Thymus (tissue), 11 donors: ENCODE results near the gene THEM5. TPM values are rescaled to one million over a fixed set of nuclear protein-coding genes. Genes with fewer than 3 reads are reported as not detected.

ENCODE experiments used
- DNase-seq, 9 donors: peaks; one replicate each; pipeline ENCODE4 v3.0.0-alpha.2; 2013; ENCODE audit warnings: low spot score in 9 of 9, low read depth in 6 of 9, missing footprints in 1 of 9
- H3K27ac ChIP-seq, 2 donors: one replicate each; pipeline ENCODE4 v1.5.1; 2013; ENCODE audit warnings: control low read depth in 1 of 2, low read depth in 1 of 2, low read length in 1 of 2, mild to moderate bottlenecking in 1 of 2, moderate library complexity in 1 of 2
- H3K27me3 ChIP-seq, 2 donors: one replicate each; pipeline ENCODE4 v1.5.1; 2013; ENCODE audit warnings: low read length in 1 of 2; ENCODE audit not compliant: control insufficient read depth in 2 of 2, insufficient read depth in 1 of 2
- H3K36me3 ChIP-seq, 2 donors: one replicate each; pipeline ENCODE4 v1.5.1; 2013; ENCODE audit warnings: low read length in 1 of 2, mild to moderate bottlenecking in 1 of 2, moderate library complexity in 1 of 2; ENCODE audit not compliant: control insufficient read depth in 2 of 2, insufficient read depth in 2 of 2
- H3K4me1 ChIP-seq, 2 donors: one replicate each; pipeline ENCODE4 v1.5.1; 2013; ENCODE audit warnings: low read length in 2 of 2; ENCODE audit not compliant: control insufficient read depth in 2 of 2, insufficient read depth in 2 of 2
- H3K4me3 ChIP-seq, 2 donors: one replicate each; pipeline ENCODE4 v1.5.1; 2013; ENCODE audit warnings: low read length in 2 of 2, control low read depth in 1 of 2, mild to moderate bottlenecking in 1 of 2
- H3K9me3 ChIP-seq, 2 donors: one replicate each; pipeline ENCODE4 v1.5.1; 2013; ENCODE audit warnings: low read length in 1 of 2, mild to moderate bottlenecking in 1 of 2; ENCODE audit not compliant: control insufficient read depth in 2 of 2, insufficient read depth in 1 of 2
- WGBS: extraction: QIAGEN DNeasy Blood & Tissue Kit; methylation state at CpG from one replicate; pipeline ENCODE4 v1.1.7; 2013; 5-methylcytosine and 5-hydroxymethylcytosine counted together
- polyA plus RNA-seq: library from polyadenylated mRNA; stranded (reverse); fragments of 200-250 nt; gene quantifications from one replicate; pipeline ENCODE4 v1.2.3, GENCODE V29; 2013
- total RNA-seq: library from RNA; stranded (reverse); fragments of 120-200 nt; gene quantifications from one replicate; pipeline ENCODE4 v1.2.4, GENCODE V29; 2013
- donor health status: healthy.

Gene THEM5
- total and polyA plus RNA-seq, 2 donors, result 0.09 to 1.5 TPM

DNA sequence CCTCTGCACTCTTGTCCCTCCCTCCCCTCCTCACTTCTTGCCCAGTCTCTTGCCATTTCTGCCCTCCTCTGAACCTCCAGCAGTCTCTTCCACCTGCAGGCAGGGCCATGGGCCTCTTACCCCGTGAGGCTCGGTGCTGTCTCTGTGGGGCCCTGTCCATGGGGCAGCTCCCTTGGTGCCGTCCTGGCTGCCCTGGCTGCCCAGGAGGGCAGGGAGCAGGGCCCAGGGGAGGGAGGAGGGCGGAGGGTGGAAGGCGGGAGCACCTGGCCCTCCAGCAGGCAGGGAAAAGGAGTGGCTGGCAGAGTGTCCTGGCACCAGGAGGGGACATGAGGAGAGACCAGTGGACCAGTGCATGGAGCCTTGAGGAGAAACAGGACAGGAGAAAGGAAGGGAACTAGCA, 21.9 kb downstream of the THEM5 start, which contains the start of gene RORC:
Gene RORC (minus strand): TSS at position 198 of the 400 bp plus-strand sequence. CDS start 38 bp downstream, at position 160.
- Histone ChIP-seq H3K27me3 (no peaks in the 10 kb centered on the region), H3K4me3 (no peak within 1 kb of the TSS), H3K4me1 (peaks cover 64 to 91% of the 10 kb centered on the region in 2 donors), H3K36me3 (no peaks in the 10 kb centered on the region), H3K9me3 (no peaks in the 10 kb centered on the region), H3K27ac (peak within 1 kb of the TSS; percentile 3 to 87)
- DNase-seq, result no peak
- WGBS, result 95% methylated on average over 5 of the region's 5 CpGs

DNA sequence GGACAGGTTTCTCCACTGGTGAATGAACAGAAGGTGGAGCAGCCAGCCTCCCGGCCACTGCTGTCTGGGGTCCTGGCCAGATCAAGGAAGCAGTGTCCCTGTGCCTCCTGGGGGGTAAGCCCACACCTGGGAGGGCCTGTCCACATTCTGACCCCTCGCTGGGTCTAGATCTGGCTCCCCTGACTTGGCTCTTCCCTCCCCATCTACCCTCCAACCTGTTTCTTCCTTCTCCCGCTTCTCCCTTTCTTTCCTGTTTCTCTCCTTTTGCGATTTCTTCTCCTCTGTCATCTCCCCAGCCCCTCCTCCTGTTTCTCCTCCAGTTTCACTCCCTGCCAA, 22.3 kb downstream of the THEM5 start:
- 98% methylated on average over 4 of the region's 4 CpGs for WGBS
- H3K4me3 ChIP-seq, result no peak overlapping the region
- H3K27ac ChIP-seq, result peak overlapping the region in 1 of 2 donors; percentile 3
- H3K27me3 ChIP-seq, result no peaks in the 10 kb centered on the region
- H3K36me3 ChIP-seq, result no peaks in the 10 kb centered on the region
- no peak for DNase-seq
- H3K4me1 ChIP-seq, result peaks cover 67 to 91% of the 10 kb centered on the region in 2 donors
- no peaks in the 10 kb centered on the region for H3K9me3 ChIP-seq

DNA sequence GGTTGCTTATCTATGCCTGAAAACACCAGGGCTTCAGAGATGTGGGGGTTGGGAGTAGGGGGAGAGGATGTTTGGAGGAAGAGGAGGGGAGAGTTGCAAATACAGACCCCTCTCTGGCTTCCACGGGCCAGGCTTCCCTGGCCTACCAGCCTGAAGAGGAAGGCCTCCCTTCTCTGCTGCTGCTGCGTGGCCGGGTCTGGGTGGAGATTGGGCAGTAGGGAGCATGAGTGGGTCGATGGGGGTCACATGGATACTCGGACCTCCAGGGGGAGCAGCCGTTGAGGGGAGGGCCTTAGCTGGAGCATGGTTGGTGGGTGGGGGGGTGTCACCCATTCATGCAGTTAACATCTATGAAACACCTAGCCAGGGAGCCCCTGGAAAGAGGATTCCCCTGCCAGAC, 23.5 kb downstream of the THEM5 start:
- Histone ChIP-seq H3K9me3 (peaks cover 0 to 6% of the 10 kb centered on the region in 2 donors), H3K4me3 (no peak overlapping the region), H3K27me3 (no peaks in the 10 kb centered on the region), H3K4me1 (peaks cover 68 to 98% of the 10 kb centered on the region in 2 donors), H3K36me3 (peaks cover 0 to under 1% of the 10 kb centered on the region in 2 donors), H3K27ac (peak overlapping the region; percentile 87 to 92)
- DNase-seq, result no peak
- WGBS, result 59% methylated on average over 6 of the region's 6 CpGs

DNA sequence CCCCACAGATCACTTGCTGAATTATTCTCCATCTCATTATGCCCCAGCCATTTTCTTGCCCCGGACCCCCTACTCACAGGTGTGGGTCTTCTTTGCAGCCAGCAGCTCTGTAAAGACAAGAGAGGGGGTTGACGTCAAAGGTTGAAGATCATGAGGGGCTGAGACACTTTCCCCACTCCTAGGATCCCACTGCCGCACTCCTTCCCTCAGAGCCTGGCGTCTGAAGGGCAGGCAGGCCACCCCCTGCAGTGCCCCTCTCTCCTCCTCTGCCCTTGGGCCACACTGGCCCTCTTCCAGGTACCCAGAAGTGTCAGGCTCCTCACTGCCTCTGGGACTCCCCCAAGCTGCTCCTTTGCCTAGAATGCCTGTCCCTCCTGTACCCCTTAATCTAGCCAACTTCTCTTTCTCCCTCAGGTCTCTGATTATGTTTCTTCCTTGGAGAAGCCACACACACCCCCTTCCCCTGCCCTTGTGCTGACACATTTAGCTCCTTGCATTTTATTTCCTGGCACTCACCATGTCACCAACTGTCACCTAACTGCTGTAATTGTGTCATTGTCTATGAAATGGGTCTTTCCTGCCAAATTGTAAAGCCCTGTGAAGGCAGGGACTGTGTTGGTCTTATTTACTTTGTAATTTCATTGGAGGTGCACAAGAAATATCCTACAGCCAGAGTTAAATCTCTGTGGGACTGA, 24.0 kb downstream of the THEM5 start:
- Histone ChIP-seq H3K36me3 (peaks cover 0 to 3% of the 10 kb centered on the region in 2 donors), H3K4me3 (peak overlapping the region in 1 of 2 donors; percentile 5), H3K27me3 (no peaks in the 10 kb centered on the region), H3K9me3 (peaks cover 0 to 6% of the 10 kb centered on the region in 2 donors), H3K27ac (peak overlapping the region; percentile 87 to 92), H3K4me1 (peaks cover 68 to 98% of the 10 kb centered on the region in 2 donors)
- 36% methylated on average over 4 of the region's 4 CpGs for WGBS
- peak in 1 of 9 donors; percentile 48 for DNase-seq

DNA sequence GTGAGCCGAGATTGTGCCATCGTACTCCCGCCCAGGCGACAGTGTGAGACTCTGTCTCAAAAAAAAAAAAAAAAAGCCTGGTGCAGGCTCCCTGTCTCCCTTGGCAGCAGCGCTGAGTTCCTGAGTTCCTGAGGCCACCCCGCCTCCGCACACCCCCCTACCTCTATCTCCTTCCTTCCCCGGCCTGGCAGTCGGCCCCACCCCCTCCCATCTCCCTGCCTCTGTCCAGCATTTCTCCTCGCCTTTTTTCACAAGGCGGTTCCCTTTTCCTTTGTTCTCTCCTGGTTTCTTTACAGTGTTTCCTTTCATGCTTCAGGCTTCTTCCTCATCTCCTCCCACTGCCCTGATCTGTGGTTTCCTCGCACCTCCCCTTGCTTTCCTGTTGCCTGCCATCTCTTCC, 24.6 kb downstream of the THEM5 start:
- Histone ChIP-seq H3K27me3 (no peaks in the 10 kb centered on the region), H3K36me3 (peaks cover 1 to 3% of the 10 kb centered on the region in 2 donors), H3K4me1 (peaks cover 64 to 98% of the 10 kb centered on the region in 2 donors), H3K27ac (peak overlapping the region; percentile 87 to 92), H3K4me3 (peak overlapping the region in 1 of 2 donors; percentile 5), H3K9me3 (peaks cover 0 to 6% of the 10 kb centered on the region in 2 donors)
- DNase-seq, result peak in 1 of 9 donors; percentile 49
- WGBS, result 1% methylated on average over 12 of the region's 12 CpGs

DNA sequence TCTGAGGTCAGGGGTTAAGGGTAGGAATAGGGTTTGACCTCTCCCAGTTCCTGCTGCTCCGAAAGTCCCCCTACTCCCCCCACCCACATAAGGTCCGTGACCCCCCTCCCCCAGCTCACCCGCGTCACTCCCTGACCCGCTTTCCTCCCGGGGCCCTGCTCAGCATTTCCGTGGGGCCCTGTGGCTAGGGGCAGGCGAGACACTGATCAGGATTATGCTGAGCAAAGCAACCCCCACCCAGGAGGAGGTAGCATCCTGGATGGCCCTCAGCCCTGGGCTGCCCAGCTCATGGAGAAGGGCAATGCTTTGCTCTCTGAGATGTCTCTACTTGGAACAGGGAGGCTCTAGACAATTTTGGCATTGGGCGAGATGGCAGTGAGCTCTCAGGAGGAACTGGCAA, 25.7 kb downstream of the THEM5 start:
- no peak for DNase-seq
- H3K27me3 ChIP-seq, result no peaks in the 10 kb centered on the region
- H3K4me3 ChIP-seq, result peak overlapping the region; percentile 18 to 28
- WGBS, result 21% methylated on average over 9 of the region's 9 CpGs
- H3K36me3 ChIP-seq, result peaks cover 3 to 8% of the 10 kb centered on the region in 2 donors
- H3K9me3 ChIP-seq, result peaks cover 0 to 6% of the 10 kb centered on the region in 2 donors
- H3K4me1 ChIP-seq, result peaks cover 57 to 98% of the 10 kb centered on the region in 2 donors
- H3K27ac ChIP-seq, result peak overlapping the region; percentile 56 to 92

DNA sequence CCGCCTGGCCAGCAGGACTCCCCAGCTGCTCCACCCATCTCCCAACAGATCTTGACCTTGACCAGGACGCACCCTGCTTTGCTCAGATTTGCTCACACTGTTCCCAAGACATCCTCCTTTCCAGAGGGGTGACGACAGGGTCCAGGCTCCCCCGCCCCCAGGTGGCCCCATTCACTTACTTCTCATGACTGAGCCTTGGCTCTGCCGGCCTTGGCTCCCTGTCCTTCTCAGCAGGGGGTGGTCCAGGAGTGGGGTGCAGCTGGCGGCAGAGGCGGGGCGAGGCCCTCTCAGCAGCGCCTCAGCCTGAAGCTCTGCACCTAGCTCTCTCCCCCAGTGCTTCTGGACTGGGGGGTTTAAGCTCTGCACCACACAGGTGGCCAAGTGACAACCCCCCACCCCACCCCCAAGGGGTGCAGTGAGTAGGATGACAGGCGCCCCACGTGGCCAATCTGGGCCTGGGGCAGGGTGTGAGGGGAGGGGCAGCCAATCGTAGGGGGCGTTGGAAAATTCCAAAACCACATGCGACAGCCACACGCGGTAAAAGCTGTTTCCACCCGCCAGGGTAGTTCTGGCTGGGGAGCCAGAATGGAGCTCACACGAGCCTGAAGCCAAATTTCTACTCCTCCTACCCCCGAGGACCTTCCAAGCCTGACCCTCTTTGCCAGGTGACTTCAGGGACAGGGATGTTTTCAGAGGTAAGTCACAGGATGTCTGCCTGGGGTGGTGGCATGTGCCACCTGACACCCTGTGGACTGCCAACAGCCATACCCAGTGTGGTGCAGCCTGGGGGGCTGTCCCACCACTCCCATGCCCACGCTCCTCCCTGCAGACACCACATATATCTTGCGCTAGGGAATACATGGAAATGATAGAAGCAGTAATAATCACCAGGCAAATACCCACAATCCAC, 27.5 kb downstream of the THEM5 start:
- no peaks in the 10 kb centered on the region for H3K27me3 ChIP-seq
- peaks cover 42 to 100% of the 10 kb centered on the region in 2 donors for H3K4me1 ChIP-seq
- peak overlapping the region; percentile 69 to 89 for H3K4me3 ChIP-seq
- peak overlapping the region; percentile 81 to 90 for H3K27ac ChIP-seq
- peak; percentile 66 to 96 (median 88) for DNase-seq
- peaks cover 0 to 6% of the 10 kb centered on the region in 2 donors for H3K9me3 ChIP-seq
- peaks cover 3 to 13% of the 10 kb centered on the region in 2 donors for H3K36me3 ChIP-seq
- WGBS, result 31% methylated on average over 21 of the region's 21 CpGs

DNA sequence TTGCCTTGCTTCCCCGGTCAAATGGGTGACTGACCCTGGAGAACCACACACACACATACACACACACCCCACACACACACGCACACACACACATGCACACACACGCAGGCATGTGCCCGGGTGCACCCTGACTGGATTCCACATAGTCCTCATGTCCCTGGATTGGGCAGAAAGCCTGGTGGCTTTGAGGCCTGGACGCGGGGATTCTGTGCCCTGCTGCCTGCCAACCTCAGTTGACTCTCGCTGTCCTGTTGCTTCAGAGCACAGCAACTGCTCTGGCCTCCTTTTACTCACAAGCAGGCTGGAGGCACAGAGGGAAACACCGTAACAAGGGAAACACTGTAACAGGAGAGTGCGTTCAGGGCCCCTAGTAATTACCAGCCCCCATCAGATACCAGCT, 28.3 kb downstream of the THEM5 start:
- peaks cover 0 to 6% of the 10 kb centered on the region in 2 donors for H3K9me3 ChIP-seq
- H3K27ac ChIP-seq, result peak overlapping the region; percentile 81 to 90
- peaks cover 7 to 13% of the 10 kb centered on the region in 2 donors for H3K36me3 ChIP-seq
- peak overlapping the region; percentile 69 to 89 for H3K4me3 ChIP-seq
- 66% methylated on average over 9 of the region's 9 CpGs for WGBS
- H3K27me3 ChIP-seq, result no peaks in the 10 kb centered on the region
- H3K4me1 ChIP-seq, result peaks cover 35 to 100% of the 10 kb centered on the region in 2 donors
- DNase-seq, result no peak

DNA sequence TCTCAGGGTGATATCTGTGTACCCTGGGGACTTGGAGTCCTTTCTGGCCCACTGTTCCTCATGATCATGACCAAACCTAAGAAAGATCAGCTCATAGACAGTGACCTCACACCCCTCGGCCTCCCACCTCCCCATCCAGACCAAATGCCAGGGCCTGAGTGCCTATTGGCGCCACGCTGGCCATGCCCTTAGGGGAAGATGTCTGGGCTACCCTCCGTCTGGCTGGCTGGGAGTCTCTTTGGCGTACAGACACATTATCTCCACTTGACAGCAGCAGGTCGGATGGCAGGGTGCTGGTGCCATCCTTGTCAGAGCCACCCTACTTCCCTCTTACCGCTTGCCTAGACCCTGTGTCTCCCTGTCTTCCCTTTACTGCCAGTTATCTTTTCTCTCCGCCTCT, 30.3 kb downstream of the THEM5 start:
- Histone ChIP-seq H3K4me1 (peaks cover 38 to 100% of the 10 kb centered on the region in 2 donors), H3K27me3 (no peaks in the 10 kb centered on the region), H3K9me3 (peaks cover 0 to 6% of the 10 kb centered on the region in 2 donors), H3K4me3 (peak overlapping the region; percentile 69 to 89), H3K36me3 (peaks cover 12 to 13% of the 10 kb centered on the region in 2 donors), H3K27ac (peak overlapping the region; percentile 56 to 94)
- WGBS, result 88% methylated on average over 8 of the region's 8 CpGs
- DNase-seq, result no peak
